HK-2 (cell line): ENCODE data around the gene NBL1.

ENCODE experiments used
- DNase-seq: peaks from one replicate; pipeline ENCODE4 v3.0.0-alpha.2; 2018; ENCODE audit not compliant: unreplicated experiment

The NBL1 gene

GRCh38 chr1:19646377-19647319, 2.5 kb downstream of the NBL1 start:
- no peak for DNase-seq

DNA sequence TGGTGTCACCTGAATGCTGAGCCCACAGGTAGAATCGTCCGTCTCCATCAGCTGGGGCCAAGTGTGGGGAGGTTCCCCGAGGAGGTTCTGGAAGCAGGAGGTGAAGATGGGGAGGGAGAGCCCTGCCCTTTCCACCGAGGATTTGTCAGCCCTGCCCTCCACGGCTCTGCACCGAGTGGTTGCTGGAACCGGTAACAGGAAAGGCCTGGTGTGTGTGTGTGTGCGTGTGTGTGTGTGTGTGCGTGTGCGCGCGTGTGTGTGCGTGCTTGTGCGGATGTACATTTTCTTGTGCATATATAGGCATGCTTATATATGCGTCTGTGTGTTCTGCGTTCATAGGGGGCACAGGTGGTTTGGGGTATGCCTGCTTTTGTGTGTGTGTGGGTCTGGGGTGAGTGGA, 3.5 kb downstream of the NBL1 start:
- DNase-seq = no peak

DNA sequence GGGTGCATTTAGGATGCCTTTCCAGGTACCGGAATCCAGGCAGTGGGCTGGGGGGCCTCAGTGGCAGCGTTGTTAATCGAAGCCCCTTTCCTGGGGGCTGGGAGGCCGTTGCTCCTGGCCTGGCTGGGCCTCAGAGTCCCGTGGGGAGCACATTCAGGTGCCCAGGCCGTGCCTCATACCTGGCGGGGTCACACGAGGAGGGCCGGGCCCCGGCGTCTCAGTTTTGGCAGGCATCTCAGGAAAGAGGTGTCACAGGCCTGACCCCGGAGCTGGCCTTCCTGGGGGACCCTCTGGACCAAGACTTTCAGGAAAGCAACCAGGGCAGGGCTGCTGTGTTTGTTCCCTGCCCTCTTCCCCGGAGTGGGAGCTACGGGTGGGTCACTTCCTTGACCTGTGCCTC, 4.1 kb downstream of the NBL1 start:
- DNase-seq = no peak

DNA sequence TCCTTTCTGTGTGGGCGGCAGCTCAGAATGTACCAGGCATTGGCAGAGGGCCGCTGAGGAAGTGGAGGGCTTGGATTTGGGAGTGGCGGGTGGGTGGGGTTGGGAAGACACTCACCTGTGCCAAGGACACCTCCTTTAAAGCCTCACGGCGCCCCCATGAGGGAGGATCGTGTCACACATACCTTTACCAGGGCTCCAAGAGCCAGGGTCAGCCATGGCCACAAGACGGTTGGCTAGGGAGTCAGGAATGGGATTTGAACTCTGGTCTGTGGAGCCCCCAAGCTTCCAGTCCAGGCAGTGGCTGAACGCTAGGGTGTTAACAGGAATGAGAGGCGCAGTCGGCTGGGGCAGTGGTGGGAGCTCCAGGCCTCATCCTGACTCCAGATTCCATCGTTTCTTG, 4.6 kb downstream of the NBL1 start:
- DNase-seq = no peak

GRCh38 chr1:19650416-19651140, 6.5 kb downstream of the NBL1 start:
- no peak for DNase-seq

DNA sequence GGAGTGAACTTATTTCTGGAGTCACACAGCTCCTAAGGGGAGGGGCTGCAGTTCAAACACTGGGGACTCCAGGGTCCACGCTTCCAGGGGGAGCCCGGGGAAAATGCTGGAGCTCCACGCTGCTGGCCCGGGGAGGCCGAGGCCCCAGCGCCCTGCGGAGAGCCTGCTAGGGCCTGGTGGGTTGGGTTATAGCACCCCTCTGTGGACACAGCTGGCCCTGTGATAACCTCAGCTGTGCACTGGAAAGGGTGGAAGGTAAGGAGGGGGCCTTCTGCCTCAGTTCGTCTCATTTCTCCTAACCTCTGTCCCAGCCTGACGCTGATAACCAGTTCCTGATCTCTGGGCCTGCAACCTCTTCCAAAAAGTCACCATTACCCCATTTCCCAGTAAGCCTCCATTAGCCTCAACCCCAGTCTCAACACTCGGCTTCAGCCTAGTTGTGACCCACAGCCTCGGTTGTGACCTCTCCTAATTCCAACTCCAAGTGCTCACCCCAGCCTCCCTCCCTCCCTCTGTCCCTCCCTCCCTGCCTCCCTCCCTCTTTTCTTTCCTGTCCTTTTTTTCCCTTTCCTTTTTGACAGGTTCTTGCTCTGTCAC, 7.1 kb downstream of the NBL1 start:
- no peak for DNase-seq

DNA sequence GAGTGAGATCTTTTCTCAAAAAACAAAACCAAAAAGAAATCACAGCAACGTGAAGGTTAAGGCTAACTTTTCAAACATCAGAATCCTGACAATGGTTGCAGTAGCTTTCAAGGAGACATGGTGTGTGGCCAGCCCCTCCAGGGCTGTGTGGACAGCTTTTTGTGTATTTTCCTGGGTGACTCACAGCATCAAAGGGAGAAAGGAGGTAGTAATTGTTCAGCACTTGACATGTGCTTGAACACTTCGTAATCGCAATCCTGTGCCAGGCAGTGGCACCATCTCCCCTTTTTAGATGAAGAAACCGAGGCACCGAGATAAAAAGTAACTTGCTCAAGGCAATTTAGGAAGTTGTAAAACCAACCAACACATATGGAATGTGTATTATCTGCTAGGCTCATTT, 10.3 kb downstream of the NBL1 start:
- no peak for DNase-seq

- no peak for DNase-seq
Observed at GRCh38 chr1:19654886-19655717, 11.0 kb downstream of the NBL1 start.

GRCh38 chr1:19655718-19656080, 11.6 kb downstream of the NBL1 start:
- no peak for DNase-seq

DNA sequence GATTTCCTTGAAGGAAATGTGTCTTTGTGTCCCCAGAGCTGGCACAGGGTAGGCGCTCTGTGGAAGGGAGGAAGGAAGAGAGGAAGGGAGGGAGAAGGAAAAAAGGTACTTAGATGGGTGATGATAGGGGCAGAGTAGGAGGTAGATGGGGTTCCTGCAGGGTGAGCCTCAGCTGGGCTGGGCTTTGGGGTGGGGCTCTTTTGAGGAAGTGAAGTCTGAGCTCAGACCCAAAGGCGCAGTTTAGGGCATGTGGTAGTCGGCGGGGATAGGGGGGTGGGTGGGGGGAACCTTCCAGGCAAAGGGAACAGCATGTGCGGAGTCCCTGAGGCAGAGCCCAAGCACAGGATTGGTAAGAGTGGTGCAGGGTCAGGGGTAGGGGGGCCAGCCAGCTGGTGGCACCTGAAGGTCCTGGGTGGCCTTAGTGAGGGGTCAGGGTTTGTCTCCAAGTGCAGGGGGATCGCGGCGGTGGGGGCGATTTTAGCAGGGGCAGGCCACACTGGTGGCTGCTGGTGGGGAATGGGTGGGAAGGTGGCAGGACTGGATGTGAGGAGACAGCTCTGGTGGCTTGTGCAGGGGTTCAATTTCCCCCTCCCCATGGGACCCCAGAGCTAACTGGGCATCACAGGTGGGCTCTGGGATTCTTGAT, 12.1 kb downstream of the NBL1 start:
- no peak for DNase-seq

GRCh38 chr1:19656780-19657466, 12.8 kb downstream of the NBL1 start:
- no peak for DNase-seq

GRCh38 chr1:19657511-19657910, 13.4 kb downstream of the NBL1 start:
- DNase-seq = no peak

GRCh38 chr1:19658186-19658585, 14.1 kb downstream of the NBL1 start:
- DNase-seq = no peak

DNA sequence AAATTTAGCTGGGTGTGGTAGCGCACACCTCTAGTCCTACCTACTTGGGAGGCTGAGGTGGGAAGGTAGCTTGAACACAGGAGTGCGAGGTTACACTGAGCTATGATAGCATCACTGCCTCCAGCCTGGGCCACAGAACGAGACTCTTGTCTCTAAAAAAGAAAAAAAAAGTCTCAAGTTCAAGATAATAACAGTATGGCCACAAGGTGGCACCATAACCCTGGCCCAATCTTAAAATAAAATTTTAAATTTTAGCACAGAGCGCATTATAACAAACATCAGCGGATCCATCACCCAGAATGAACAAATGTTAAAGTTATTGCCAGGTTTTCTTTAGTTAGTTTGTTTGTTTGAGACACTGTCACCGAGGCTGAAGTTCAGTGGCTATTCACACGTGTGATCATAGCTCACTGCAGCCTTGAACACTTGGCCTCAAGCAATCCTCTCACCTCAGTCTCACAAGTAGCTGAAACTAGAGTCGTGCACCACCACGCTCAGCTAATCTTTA, 17.7 kb downstream of the NBL1 start:
- DNase-seq = no peak

DNA sequence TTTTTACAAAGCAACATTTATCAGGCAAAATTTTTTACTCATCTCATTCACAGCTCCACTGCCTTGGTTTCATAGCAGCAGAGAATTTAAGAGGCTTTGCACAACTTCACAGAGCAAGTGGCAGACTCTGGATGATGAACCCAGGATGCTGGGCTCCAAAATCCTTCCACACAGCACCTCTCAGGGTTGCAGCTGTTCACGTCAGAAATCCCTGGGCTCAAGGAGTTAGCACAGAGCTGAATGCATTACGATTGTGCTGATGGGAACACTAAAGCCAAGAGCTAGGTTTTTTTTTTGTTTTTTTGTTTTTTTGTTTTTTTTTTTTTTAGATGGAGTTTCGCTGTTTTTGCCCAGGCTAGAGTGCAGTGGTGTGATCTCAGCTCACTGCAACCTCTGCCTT, 18.2 kb downstream of the NBL1 start:
- no peak for DNase-seq

DNA sequence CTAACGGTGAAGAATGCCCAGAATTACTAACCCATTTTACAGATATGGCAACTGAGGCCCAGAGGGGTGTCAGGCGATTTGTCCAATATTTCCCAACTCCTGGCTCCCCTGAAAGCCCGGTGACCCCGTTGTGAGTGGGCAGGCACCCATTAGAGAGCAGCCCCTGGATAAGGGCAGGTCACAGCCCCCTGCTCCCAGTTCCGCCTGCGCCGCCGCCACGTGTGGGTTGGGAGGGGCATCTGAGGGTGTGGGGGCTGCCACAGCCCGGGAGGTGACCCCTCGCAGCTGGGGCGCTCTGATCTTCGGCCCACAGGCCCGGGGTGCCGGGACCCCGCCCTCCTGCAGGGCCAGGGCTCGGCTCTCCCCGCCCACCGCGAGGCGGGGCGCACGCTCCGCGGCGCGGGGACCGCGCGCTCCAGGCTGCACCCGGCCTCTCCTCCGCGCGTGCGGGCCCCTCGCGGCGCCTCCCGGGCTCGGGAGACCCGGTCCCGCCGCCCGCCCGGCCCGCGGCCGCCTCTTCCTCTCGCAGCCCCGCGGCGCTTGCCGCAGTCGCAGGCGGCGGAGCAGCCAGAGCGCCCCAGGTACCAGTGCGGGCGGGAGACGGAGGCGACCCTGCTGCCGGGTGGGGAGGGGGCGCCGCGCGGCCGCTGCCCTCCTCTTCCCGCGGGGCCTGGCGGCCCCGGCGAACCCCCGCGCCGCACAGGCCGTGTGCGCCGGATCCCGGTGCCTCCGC, 20.5 kb downstream of the NBL1 start, which contains the start of gene HTR6:
Gene HTR6 (plus strand): TSS at position 423 of the 733 bp plus-strand sequence. CDS start 879 bp downstream, outside the sequence.
- DNase-seq = no peak

DNA sequence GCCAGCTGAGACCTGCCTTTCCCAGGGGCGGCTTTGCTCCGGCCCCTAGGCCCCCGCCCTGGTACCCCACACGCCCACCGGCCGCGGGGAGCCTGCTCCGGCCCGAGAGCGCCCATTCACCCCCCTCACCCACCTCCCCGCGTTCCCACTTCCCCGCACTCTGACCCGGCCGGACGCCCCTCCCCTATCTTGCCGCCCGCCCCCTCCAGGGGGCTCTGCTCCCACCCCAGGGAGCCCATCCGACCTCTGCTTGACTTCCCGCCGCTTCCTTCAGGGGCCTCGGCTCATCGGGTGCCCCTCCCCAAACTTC, 21.0 kb downstream of the NBL1 start:
- DNase-seq = no peak

- no peak for DNase-seq
Observed at GRCh38 chr1:19665496-19666465, 21.7 kb downstream of the NBL1 start.

- no peak for DNase-seq
Observed at GRCh38 chr1:19668888-19669287, 24.8 kb downstream of the NBL1 start.
